Measurements from ENCODE around the gene PIEZO1.
"Not testable (repeated sequence)": the region's sequence is repeated elsewhere in the genome, so short reads cannot be mapped to it uniquely, and the experiment has no call there.

The PIEZO1 gene

DNA sequence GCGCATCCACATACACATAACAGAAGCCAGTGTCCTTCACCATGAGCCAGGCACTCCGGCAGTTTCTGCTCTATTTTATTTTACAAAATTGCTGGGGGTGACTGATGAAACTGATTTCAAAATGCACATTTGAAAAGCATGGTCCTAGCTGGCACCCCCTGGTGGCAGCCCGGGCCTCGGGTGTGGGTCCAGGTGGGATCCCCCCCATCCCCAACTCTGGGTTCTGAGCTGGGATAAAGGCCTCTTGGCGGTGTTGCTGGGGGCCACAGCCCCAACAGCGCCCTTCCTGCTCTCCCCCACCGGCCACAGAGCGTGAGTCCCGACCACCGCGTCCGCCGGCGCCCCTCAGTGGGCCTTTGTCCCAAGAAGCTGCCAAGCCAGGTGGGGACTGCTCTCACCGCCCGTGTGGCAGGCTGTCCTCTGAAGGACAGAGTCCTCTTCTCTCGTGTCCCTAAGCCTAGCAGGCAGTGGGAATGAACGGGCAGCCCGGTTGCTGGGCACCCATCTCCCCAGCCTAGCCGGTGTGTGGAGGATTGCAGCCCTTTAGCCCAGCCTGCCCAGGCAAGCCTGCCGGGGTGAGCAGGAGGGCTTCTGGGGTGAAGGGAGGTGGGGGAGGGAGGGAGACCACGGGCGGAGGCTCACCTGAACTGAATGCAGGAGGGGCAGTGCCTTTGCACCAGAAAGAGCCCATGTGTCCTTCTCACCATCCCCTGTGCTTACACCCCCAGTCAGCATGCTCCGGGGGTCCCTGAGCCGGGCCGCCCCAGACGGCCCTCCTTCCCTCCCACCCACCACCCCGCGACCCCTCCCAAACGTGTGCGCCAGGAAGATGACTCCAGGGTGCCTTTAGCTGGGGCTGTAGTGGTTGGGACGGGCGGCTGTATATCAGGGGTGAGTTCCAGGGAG, 99.6 kb downstream of the PIEZO1 start:
- FAIRE-seq, result no peak

DNA sequence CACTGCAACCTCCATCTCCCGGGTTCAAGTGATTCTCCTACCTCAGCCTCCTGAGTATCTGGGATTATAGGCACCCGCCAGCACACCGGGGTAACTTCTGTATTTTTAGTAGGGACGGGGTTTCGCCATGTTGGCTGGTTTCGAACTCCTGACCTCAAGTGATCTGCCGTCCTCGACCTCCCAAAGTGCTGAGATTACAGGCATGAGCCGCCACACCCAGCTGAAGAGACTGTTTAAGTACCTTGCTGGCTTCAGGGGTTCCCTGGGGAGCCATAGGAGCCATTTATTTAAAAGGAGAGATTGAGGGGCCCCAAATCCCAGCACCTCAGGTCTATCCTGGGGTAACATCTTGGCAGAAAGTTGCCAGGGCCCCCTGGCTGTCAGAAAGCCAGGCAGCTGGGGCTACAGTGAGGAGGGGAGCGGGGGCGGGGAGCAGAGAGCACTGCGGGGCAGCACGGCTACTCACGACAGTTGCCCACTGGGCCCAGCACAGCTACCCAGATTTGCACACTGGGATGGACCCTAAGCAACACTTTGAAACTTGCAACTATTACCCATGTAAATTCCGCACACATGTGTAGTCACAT, 100.4 kb downstream of the PIEZO1 start:
- no peak for FAIRE-seq

- no peak for FAIRE-seq
Observed at GRCh38 chr16:88681709-88682451, 103.1 kb downstream of the PIEZO1 start.

DNA sequence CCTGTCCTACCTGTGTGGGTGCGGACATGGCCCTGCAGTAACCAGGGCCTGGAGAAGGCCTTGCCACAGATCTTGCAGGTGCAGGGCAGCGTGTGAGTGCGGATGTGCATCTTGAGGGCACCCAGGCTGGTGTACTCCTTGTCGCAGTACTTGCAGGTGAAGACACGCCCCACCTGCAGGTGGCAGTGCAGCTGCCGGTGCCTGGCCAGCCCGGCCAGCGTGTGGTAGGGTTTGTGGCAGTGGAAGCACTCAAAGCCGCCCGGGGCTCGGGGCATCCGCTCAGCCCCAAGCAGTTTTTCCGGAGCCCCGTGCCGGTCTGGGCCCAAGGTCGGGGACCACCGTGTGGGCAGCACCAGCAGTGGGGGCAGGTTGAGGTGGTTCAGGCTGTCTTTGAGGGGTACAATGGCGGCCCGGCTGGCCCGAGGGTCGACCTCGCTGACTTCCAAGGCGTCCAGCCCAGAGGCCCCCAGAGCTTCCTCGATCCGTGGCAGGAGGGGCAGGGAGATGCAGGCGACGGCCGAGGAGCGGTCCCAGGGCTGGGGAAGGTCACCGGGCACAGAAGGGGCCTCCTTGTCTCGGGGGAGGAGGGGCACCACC, 103.8 kb downstream of the PIEZO1 start:
- FAIRE-seq, result no peak

- FAIRE-seq, result no peak
Observed at GRCh38 chr16:88680554-88681083, 104.4 kb downstream of the PIEZO1 start.

DNA sequence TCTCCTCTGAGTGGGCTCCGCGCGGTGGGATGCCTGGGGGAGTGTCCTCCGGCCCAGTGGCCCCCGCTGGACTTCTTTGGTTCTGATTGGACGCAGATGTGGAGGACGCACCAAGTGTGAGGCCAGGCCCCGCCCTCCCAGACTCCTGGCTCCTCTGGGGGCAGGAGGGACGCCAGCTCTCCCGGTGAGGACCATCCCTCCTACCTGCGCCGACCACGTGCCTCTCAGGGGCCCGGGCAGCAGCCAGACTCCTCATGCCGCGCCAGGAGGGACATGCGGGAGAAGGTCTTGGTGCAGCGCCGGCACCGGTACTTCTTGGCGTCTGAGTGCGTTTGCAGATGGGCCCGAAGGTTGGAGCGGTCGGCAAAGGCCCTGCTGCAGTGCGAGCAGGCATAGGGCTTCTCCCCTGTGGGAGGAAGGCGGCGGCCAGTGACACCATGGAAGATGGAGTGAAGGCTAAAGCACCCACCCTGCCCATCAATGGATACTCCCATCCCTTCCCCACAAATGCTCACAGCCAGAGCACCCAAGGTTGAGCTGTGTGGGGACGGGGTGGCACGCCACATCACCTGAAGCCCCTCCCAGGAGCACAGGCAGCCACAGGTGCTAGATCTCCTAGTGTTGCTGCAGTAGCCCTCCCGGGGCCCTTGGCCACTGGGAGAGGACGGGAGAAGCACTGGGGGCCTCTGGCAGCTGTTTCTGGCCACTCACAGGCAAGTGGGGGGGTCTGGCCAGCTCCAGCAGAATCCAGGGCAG, 106.6 kb downstream of the PIEZO1 start:
- no peak for FAIRE-seq

DNA sequence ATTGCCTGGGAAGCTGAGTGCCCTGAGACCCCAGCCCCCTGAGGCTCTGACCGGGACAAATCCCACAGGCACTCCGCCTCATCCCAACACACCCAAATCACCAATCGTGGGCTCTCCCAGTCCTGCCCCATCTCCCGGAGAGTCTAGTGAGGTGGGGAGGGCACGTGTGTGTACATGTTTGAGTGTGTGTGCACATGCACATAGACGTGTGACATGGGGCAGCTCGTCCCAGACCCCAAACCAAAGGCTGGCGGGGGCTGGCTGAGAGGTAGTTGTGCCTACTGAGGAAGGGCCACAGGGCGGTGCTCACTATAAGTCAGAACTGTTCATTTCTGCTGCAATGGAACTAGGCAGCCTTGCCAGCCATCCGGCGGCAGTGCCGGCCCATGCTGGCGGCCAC, 107.3 kb downstream of the PIEZO1 start:
- no peak for FAIRE-seq

DNA sequence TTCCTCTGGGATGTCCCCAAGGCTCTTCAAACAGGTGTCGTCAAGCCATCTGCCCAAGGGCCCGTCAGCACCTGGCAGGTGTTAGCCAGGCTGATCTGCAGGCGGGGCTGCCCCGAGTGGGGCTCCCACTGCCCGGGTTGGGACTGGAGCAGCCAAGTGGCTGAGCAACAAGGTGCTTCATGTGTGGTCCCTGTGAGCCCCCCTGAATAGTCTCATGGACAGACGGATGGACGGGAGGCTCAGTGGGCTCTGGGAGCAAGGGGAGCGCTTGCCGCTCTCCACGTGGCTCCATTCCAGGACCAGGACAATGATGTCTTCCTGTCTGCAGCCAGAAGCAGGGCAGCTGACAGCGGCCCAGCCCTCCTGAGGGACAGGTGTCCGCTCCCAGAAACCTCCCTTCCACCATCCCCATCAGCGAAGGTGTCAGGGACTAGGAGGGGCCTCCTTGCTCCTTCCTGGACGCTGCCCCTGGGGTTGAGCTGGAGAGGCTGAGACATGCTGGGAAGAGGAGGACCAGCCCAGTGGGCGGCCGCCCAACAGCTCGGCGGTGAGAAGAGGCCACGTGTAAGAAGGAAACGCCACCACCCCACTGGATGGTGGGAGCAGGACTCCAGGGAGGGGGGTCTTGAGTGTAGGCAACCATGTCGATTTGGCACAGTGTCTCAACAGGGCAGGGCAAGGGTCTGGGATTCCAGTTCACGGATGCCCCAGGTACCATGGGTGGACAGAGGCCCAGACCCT, 108.3 kb downstream of the PIEZO1 start:
- FAIRE-seq, result no peak

DNA sequence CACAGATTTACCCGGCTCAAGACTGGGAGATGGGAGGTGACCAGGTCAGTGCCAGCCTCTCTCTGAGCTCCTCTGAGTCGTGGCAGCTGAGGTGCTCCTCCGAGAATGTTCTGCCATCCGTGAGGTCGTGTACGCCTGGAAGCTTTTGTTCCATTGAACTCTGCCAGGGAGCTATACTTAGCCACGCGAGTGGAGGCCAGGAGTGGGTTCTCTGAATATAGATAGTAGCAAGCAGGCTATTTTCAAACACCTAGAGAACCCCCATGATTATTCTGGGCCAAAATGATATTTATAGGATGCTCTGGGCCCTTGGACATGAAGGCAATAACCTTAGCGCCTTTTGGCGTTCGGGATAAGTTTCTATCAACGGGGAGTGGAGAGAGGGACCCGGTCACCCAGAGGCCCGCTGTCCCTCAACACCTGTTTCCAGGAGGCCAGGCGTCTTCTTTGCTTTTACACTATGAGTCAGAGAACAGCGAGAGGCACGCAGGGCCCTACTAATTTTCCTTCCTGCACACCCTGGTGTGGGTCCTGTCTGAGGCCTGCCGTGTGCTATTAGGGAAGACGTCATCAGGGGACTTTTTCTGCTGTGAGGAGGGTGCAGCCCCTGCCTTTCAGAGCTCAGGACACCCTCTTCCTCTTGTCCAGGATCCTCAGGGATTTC, 111.2 kb downstream of the PIEZO1 start:
- FAIRE-seq, result no peak

GRCh38 chr16:88672776-88673175, 112.2 kb downstream of the PIEZO1 start:
- no peak for FAIRE-seq

DNA sequence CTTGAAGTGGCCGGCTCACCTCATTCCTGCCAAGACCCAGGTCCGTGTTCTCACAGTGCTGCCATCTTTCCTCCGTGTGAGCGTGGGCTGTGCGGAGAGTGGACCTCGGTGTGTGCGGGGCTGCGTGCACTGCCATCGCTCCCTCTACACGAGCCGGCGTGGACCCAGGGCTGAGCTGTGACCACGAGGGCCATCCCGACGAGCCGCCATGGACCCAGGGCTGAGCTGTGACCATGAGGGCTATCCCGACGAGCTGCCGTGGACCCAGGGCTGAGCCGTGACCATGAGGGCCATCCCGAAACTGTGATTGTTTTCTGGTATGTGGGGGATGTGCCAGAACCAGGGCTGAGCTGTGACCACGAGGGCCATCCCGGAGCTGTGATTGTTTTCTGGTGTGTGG, 113.2 kb downstream of the PIEZO1 start:
- no peak for FAIRE-seq

- no peak for FAIRE-seq
Observed at GRCh38 chr16:88669980-88670379, 115.0 kb downstream of the PIEZO1 start.

DNA sequence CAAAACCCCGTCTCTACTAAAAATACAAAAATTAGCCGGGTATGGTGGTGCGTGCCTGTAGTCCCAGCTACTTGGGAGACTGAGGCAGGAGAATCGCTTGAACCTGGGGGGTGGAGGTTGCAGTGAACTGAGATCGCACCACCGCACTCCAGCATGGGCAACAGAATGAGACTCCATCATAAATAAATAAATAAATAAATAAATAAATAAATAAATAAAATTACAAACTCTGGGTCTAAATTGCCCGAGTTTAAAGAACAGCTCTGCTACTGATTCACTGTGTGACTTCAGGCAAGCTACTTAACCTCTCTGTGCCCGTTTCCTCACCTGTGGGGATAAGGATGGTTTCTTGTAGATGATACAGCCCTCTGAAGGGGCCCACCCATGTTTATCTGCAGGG, 115.5 kb downstream of the PIEZO1 start:
- FAIRE-seq, result not testable (repeated sequence)

- FAIRE-seq, result no peak
Observed at GRCh38 chr16:88667461-88667860, 117.6 kb downstream of the PIEZO1 start.

DNA sequence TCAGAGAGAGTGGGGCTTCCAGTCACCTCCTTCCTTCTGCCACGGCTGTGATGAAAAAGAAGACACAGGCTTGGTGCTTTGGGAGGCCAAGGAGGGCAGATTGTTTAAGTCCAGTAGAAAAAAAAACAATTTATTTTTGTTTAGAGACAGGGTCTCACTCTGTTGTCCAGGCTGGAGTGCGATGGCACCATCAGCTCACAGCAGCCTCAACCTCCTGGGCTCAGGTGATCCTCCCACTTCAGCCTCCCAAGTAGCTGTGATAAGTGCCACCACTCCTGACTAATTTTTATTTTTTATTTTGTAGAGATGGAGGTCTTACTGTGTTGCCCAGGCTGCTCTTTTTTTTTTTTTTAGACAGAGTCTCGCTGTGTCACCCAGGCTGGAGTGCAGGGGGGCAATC, 119.5 kb downstream of the PIEZO1 start:
- no peak for FAIRE-seq

All from A204.1 (cell line).